Right lobe of liver (tissue), 4 donors: ENCODE data around the gene UBE4B.

Experiments
- POLR2A ChIP-seq: fragments of 450-650 bp; IDR thresholded peaks from one replicate; pipeline ENCODE4 v1.6.1; 2017; ENCODE audit warnings: antibody characterized with exemption, mild to moderate bottlenecking
- TF ChIP-seq, protein P1 (sequence below), 4 donors: fragments of 200-600 bp in 3 of 4; fragments of 450-650 bp in 1 of 4; IDR thresholded peaks; one replicate each; pipeline versions ENCODE4 v1.5.1 to v1.8.0; 2016 to 2022; ENCODE audit warnings: antibody characterized with exemption in 4 of 4, mild to moderate bottlenecking in 2 of 4
- donor health status: DM: no; HTN: no; CAD: no.
- donor health status: DM: no; HTN: no; CAD: no.
- donor health status: DM: no; HTN: yes; CAD: no.

DNA sequence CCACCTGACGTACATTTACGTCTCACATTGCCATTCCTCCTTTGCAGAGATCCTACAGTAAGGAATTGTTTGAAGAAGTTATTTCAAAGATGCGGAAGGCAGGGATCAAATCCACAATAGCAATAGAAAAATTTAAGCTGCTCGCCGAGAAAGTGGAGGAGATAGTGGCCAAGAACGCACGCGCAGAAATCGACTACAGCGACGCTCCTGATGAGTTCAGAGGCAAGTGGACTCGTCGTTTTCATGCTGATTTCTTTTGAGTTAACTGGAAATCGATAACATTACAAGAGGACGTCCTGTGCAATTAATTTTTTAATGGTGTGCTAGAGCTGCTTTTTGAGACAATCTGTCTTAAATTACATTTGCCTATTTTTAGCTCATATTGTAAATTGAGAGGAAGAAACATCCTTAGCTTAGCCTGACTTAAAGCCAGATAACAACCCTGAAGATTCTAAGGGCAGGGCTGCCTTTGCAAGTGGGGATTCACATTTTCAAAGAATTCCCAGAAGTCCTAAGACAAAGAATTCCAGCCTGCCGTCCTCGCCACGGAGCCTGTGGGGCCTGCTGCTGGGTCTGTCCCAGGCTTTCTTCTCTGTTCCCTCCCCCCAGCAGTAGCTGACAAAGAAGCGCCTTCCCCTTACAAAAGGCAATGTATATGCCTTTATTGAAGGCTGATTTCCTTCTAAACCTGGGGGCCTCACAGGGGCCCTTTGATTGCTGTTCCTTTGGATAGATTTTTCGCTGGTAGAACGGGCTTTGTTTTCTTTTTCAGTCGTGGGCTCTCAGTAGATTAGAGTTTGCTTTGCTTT, 146.0 kb downstream of the UBE4B start:
- TF ChIP-seq, protein P1, sequence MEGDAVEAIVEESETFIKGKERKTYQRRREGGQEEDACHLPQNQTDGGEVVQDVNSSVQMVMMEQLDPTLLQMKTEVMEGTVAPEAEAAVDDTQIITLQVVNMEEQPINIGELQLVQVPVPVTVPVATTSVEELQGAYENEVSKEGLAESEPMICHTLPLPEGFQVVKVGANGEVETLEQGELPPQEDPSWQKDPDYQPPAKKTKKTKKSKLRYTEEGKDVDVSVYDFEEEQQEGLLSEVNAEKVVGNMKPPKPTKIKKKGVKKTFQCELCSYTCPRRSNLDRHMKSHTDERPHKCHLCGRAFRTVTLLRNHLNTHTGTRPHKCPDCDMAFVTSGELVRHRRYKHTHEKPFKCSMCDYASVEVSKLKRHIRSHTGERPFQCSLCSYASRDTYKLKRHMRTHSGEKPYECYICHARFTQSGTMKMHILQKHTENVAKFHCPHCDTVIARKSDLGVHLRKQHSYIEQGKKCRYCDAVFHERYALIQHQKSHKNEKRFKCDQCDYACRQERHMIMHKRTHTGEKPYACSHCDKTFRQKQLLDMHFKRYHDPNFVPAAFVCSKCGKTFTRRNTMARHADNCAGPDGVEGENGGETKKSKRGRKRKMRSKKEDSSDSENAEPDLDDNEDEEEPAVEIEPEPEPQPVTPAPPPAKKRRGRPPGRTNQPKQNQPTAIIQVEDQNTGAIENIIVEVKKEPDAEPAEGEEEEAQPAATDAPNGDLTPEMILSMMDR (IDR thresholded peaks at IDR 0.05), result no peak
- no peak for TF ChIP-seq POLR2A
